H1 (cell line): ENCODE results near the gene SNX25. TPM values are rescaled to one million over a fixed set of nuclear protein-coding genes. Genes with fewer than 3 reads are reported as not detected.

Experiments
- CEBPB ChIP-seq: IDR thresholded peaks from 2 replicates; pipeline ENCODE4 v1.6.1; 2012; ENCODE audit warnings: low read depth, low read length
- CTBP2 ChIP-seq: IDR thresholded peaks from 2 replicates; pipeline ENCODE4 v1.7.0; 2011; ENCODE audit warnings: borderline replicate concordance, mild to moderate bottlenecking, moderate library complexity, mixed read lengths, low read length; ENCODE audit not compliant: insufficient read depth, insufficient read length
- POLR2A ChIP-seq, 2 experiments: IDR thresholded peaks; 1 replicate in 1 of 2; 2 replicates in 1 of 2; pipeline ENCODE4 v1.6.1; 2011; ENCODE audit warnings: low read depth in 2 of 2, low read length in 2 of 2, mild to moderate bottlenecking in 2 of 2; ENCODE audit errors: control extremely low read depth in 1 of 2
- SAP30 ChIP-seq: fragments of 300-600 bp; sonication (generic); IDR thresholded peaks from 2 replicates; pipeline ENCODE4 v1.7.1; 2012; ENCODE audit warnings: low read length, moderate library complexity, mild to moderate bottlenecking, inconsistent platforms; ENCODE audit not compliant: insufficient read depth, insufficient replicate concordance
- SIN3A ChIP-seq, 2 experiments: IDR thresholded peaks in 1 of 2; conservative IDR thresholded peaks in 1 of 2; 2 replicates each; pipeline ENCODE4 v1.6.1; 2011 to 2012; ENCODE audit warnings: low read length in 2 of 2, improper control_type of control experiment in 1 of 2, low read depth in 1 of 2, mild to moderate bottlenecking in 1 of 2
- SIRT6 ChIP-seq: IDR thresholded peaks from one replicate; pipeline ENCODE4 v1.7.1; 2012; ENCODE audit warnings: low read length, inconsistent platforms
- TAF1 ChIP-seq: IDR thresholded peaks from 2 replicates; pipeline ENCODE4 v1.6.1; 2011; ENCODE audit warnings: mild to moderate bottlenecking, low read depth, low read length
- TEAD4 ChIP-seq: IDR thresholded peaks from 2 replicates; pipeline ENCODE4 v1.6.1; 2012; ENCODE audit warnings: low read depth, low read length, inconsistent platforms, mixed read lengths
- YY1 ChIP-seq: IDR thresholded peaks from 2 replicates; pipeline ENCODE4 v1.6.1; 2011; ENCODE audit warnings: low read depth, mild to moderate bottlenecking, low read length
- ZNF274 ChIP-seq: IDR thresholded peaks from 2 replicates; pipeline ENCODE4 v1.7.0; 2012; ENCODE audit warnings: low read length, borderline replicate concordance; ENCODE audit errors: extremely low read depth
- polyA plus RNA-seq, 7 experiments: library from polyadenylated mRNA; depleted of rRNA in 3 of 7; stranded (reverse) in 5 of 7; unstranded in 2 of 7; fragments of >200 nt in 5 of 7; fragments of 200-250 nt in 2 of 7; gene quantifications; 1 replicate in 5 of 7; 2 replicates in 1 of 7; 4 replicates in 1 of 7; pipeline versions ENCODE4 v1.2.1 to v1.2.3, GENCODE V29; 2011 to 2013; ENCODE audit warnings: missing spikeins in 2 of 7, mixed read lengths in 2 of 7
- total RNA-seq: library from RNA; stranded (reverse); fragmentation: NEBNext Ultra II Directional; extraction: Animal tissue kit (Norgen Biotek cat#: 25700); gene quantifications from 2 replicates; pipeline ENCODE4 v1.2.1, GENCODE V29; 2021
- TF ChIP-seq, protein P1 (sequence below): IDR thresholded peaks from 2 replicates; pipeline ENCODE4 v1.6.1; 2012; ENCODE audit warnings: inconsistent platforms
- TF ChIP-seq, protein P2 (sequence below): IDR thresholded peaks from 2 replicates; pipeline ENCODE4 v1.6.1; 2012; ENCODE audit warnings: inconsistent platforms
- TF ChIP-seq, protein P3 (sequence below): IDR thresholded peaks from 2 replicates; pipeline ENCODE4 v1.6.1; 2012; ENCODE audit warnings: low read length, inconsistent platforms

Gene SNX25
- total and polyA plus RNA-seq, 2 of the 8 experiments (the other 6 are each of a cell fraction or from before 2014, with no cell fraction given): 5.4 to 19.9 TPM

DNA sequence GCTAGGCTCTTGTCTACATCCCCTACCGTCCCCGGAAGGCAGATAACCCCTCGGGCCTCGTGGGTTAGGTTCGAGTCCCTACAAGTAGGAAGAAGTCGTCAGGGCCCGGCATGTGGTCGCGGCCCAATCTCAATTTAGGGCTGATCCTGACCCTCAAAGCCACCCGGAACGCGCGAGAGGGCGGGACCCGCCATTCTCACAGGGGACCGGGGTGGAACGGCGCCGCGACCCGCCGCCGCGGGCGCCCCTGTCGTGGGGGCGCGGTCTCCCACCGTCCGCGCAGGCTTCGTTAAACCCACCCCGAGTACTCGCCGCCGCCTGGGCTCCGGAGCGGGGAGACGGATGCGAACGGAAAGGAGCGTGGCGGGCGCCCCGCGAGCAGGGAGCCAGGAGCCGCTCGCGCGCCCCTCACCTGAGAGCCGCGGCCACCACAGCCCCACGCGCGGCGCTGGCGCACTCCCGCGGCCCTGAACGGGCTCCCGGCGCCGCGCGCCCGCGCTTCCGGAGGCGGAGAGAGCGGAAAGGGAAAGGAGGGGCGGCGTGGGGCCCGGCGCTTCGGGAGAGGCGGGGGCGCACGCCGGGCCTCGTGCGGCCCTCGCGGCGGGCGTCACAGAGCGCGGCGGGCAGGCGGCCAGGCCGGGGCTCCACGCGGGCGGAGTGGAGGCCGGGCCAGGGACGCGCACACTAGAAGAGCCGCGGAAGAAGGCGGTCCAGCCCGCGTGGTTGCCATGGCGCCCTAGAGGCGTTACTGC is 5.7 kb upstream of the SNX25 start, which contains the start of gene CFAP97 (continued):
- TF ChIP-seq ZNF274 (no peak), CEBPB (no peak), TEAD4 (no peak), POLR2A (IDR thresholded peaks at IDR 0.05; ENCODE audit: control extremely low read depth in 1 of 2, low read depth in 2 of 2, low read length in 2 of 2) (no peak; a peak in 1 of 3 replicates), YY1 (no peak), CTBP2 (no peak), TAF1 (peak; percentile 52; the same call in 1 of the 2 replicates), SIN3A (conservative IDR thresholded peaks at IDR 0.05 in 1 of 2, IDR thresholded peaks at IDR 0.05 in 1 of 2; ENCODE audit: low read depth in 1 of 2, low read length in 2 of 2) (0 out of 4 replicates have a peak, but pooled peaks of 1 of the 2 experiments have one; percentile 73), SAP30 (no peak), SIRT6 (no peak)
- TF ChIP-seq, protein P1, sequence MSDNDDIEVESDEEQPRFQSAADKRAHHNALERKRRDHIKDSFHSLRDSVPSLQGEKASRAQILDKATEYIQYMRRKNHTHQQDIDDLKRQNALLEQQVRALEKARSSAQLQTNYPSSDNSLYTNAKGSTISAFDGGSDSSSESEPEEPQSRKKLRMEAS: peak; percentile 68
- TF ChIP-seq, protein P2, sequence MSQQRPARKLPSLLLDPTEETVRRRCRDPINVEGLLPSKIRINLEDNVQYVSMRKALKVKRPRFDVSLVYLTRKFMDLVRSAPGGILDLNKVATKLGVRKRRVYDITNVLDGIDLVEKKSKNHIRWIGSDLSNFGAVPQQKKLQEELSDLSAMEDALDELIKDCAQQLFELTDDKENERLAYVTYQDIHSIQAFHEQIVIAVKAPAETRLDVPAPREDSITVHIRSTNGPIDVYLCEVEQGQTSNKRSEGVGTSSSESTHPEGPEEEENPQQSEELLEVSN: 0 out of 2 replicates have a peak, but pooled peaks have one; percentile 35
- TF ChIP-seq, protein P3, sequence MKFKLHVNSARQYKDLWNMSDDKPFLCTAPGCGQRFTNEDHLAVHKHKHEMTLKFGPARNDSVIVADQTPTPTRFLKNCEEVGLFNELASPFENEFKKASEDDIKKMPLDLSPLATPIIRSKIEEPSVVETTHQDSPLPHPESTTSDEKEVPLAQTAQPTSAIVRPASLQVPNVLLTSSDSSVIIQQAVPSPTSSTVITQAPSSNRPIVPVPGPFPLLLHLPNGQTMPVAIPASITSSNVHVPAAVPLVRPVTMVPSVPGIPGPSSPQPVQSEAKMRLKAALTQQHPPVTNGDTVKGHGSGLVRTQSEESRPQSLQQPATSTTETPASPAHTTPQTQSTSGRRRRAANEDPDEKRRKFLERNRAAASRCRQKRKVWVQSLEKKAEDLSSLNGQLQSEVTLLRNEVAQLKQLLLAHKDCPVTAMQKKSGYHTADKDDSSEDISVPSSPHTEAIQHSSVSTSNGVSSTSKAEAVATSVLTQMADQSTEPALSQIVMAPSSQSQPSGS: no peak
